ENCODE results near the gene BARHL1.

The BARHL1 gene

GRCh38 chr9:132590037-132590317, 7.6 kb downstream of the BARHL1 start:
- no peak overlapping the region for H3K4me3 ChIP-seq (ENCODE audit: low read depth, low read length)
- no peak for DNase-seq (ENCODE audit: low read depth, low spot score)
- TF ChIP-seq CTCF (IDR thresholded peaks at IDR 0.05; ENCODE audit: low read depth, low read length): no peak
- in situ Hi-C loops (cut with HindIII; ENCODE audit: low sequenced_read_pairs): no loop called here

- TF ChIP-seq CTCF (IDR thresholded peaks at IDR 0.05; ENCODE audit: low read depth, low read length): no peak
- no peak overlapping the region for H3K4me3 ChIP-seq (ENCODE audit: low read depth, low read length)
- in situ Hi-C loops (cut with HindIII; ENCODE audit: low sequenced_read_pairs): no loop called here
- DNase-seq (ENCODE audit: low read depth, low spot score): no peak
Measured at GRCh38 chr9:132590318-132591182, 8.1 kb downstream of the BARHL1 start.

- no peak for TF ChIP-seq CTCF (IDR thresholded peaks at IDR 0.05; ENCODE audit: low read depth, low read length)
- no peak for DNase-seq (ENCODE audit: low read depth, low spot score)
- in situ Hi-C loops (cut with HindIII; ENCODE audit: low sequenced_read_pairs): no loop called here
- H3K4me3 ChIP-seq (ENCODE audit: low read depth, low read length): no peak overlapping the region
Measured at GRCh38 chr9:132591244-132591643, 8.8 kb downstream of the BARHL1 start.

- DNase-seq (ENCODE audit: low read depth, low spot score): no peak
- no peak overlapping the region for H3K4me3 ChIP-seq (ENCODE audit: low read depth, low read length)
- in situ Hi-C loops (cut with HindIII; ENCODE audit: low sequenced_read_pairs): no loop called here
- no peak for TF ChIP-seq CTCF (IDR thresholded peaks at IDR 0.05; ENCODE audit: low read depth, low read length)
Measured at GRCh38 chr9:132591751-132592314, 9.4 kb downstream of the BARHL1 start.

GRCh38 chr9:132592451-132592850, 10.0 kb downstream of the BARHL1 start:
- H3K4me3 ChIP-seq (ENCODE audit: low read depth, low read length): no peak overlapping the region
- in situ Hi-C loops (cut with HindIII; ENCODE audit: low sequenced_read_pairs): no loop called here
- no peak for TF ChIP-seq CTCF (IDR thresholded peaks at IDR 0.05; ENCODE audit: low read depth, low read length)
- DNase-seq (ENCODE audit: low read depth, low spot score): no peak

- TF ChIP-seq CTCF (IDR thresholded peaks at IDR 0.05; ENCODE audit: low read depth, low read length): no peak
- no peak for DNase-seq (ENCODE audit: low read depth, low spot score)
- H3K4me3 ChIP-seq (ENCODE audit: low read depth, low read length): no peak overlapping the region
- in situ Hi-C loops (cut with HindIII; ENCODE audit: low sequenced_read_pairs): no loop called here
Measured at GRCh38 chr9:132594412-132594811, 12.0 kb downstream of the BARHL1 start.

Data from astrocyte of the spinal cord (primary cell).